Right renal cortex interstitium (tissue), 3 donors: ENCODE measurements around the gene PKHD1. TPM values are rescaled to one million over a fixed set of nuclear protein-coding genes. Genes with fewer than 3 reads are reported as not detected.
"Not testable (repeated sequence)": the region's sequence is repeated elsewhere in the genome, so short reads cannot be mapped to it uniquely, and the experiment has no call there.

Experiments used
- DNase-seq, 3 donors: peaks; one replicate each; pipeline ENCODE4 v3.0.0-alpha.2; 2013; ENCODE audit warnings: low read depth in 3 of 3, low spot score in 2 of 3
- polyA plus RNA-seq, 3 donors: library from polyadenylated mRNA; unstranded; fragments of 120-200 nt; gene quantifications; one replicate each; pipeline ENCODE4 v1.2.1, GENCODE V29; 2013; ENCODE audit not compliant: insufficient read length in 3 of 3

PKHD1 gene
- polyA plus RNA-seq, 3 donors, result 20.6 to 25.1 (median 20.8) TPM

GRCh38 chr6:51996296-51996947, 91.0 kb downstream of the PKHD1 start:
- no peak for DNase-seq

DNA sequence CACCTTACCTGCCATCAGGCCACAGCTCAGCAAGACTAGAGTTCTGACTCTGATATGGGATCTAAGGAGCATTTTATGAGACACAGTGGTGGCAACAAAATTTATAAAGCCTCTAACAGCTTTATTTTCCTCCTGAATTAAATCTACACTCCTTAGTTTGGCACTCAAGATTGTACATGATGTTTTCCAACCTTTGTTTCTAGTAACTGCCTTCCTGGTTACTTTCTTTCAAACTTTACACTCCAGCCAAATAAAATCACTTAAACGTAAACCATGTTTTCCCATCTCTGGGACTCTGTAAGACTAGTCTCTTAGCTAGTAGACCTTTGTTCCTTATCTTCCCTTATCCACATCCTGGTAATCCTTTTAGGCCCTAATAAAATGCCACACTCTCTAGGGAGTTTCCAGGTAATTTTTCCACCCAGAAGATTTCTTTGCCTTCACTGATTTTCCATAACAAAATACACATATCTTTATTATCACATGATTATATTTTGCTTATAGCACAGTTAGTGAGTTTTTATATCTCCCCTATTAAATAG, 92.1 kb downstream of the PKHD1 start:
- no peak for DNase-seq

DNA sequence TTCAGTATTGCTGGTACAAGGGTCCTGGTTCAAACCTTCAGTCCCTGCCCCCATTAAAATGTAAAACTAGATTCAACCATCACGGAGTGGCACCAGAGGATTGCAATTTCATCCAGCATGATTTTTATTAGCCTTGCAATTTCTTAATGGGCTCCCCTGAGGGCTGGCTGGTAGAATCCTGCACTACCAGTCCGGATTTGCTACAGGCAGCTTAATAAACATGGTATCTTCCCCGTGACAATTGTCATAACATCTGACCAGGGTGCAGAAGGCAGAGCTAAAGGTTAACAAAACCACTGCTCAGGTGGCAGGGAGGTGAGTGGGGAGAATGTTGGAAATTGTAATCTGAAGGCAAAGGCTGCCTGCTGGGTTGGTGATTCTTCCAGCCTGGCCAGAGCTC, 94.5 kb downstream of the PKHD1 start:
- no peak for DNase-seq

DNA sequence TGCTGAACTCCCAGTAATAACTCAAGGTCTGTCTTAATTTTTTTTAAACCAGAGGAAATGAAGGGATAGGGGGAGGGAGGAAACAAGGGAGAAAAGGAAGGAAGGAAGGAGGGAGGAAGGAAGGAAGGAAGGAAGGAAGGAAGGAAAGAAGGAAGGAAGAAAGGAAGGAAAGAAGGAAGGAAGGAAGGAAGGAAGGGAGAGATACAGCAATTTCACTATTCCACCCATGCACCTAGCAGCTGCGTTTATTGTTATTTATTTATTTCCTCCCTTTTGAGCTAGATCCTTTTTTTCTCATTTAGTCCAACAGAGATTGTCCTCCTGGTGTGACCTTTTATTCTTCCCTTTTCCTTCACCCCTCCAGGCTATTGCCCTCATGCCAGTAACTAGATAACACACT, 97.6 kb downstream of the PKHD1 start:
- no peak for DNase-seq

- DNase-seq, result no peak
These were observed 100.5 kb downstream of the PKHD1 start for GRCh38 chr6:51986864-51987263.

DNA sequence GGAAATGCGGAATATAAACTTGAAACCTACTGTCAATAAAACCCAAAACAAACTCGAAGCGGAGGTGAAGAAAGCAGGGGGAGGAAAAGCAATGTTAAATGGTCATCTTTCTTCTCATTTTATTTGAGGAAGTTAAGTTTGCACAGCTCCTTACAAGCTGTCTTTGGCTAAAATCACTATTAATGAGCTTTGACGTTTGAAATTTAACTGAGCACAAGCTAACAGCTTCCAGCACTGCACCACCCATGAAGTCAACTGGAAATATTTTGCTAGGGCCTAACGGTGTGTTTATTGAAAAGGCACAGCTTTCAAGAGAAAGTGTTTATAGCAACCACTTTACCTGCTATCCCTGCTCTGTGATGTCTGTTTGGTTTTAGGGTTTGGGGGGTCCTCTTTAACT, 103.8 kb downstream of the PKHD1 start:
- no peak for DNase-seq

DNA sequence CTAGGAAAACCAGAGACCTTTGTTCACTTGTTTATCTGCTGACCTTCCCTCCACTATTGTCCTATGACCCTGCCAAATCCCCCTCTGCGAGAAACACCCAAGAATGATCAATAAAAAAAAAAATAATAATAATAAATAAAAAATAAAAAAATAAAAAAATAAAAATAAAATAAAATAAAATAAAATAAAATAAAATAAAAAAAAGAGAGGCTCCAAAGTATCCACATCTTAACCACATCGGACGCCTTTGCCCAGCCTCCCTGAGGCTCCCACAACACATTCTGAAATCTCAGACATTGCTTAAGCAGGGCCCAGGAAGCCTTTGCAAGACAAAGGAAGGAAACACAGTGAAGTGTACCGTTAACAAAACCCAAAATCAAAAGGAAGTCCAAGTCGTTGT, 104.7 kb downstream of the PKHD1 start:
- DNase-seq, result not testable (repeated sequence)

- no peak for DNase-seq
These were observed 111.0 kb downstream of the PKHD1 start for GRCh38 chr6:51976374-51976773.

- DNase-seq, result no peak
These were observed 114.8 kb downstream of the PKHD1 start for GRCh38 chr6:51972659-51973058.

DNA sequence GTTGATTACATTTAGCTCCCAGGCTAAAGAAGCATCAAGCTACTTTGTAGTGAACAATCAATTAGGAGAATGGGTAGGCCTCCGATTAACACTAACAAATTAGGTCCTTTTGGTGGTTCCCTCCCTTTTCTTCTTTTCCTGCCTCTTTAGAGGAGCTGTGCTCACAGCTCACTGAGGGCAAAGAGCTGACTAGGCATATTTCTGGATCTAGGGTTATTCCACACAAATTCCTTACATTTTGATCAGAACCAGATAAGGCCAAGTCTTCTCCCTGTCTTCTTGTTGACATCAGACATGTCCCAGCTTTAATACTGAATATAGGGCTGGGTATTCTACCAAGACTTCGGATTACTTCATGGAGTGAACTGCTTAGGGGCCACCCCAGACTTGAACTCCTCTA, 119.1 kb downstream of the PKHD1 start:
- DNase-seq, result no peak

DNA sequence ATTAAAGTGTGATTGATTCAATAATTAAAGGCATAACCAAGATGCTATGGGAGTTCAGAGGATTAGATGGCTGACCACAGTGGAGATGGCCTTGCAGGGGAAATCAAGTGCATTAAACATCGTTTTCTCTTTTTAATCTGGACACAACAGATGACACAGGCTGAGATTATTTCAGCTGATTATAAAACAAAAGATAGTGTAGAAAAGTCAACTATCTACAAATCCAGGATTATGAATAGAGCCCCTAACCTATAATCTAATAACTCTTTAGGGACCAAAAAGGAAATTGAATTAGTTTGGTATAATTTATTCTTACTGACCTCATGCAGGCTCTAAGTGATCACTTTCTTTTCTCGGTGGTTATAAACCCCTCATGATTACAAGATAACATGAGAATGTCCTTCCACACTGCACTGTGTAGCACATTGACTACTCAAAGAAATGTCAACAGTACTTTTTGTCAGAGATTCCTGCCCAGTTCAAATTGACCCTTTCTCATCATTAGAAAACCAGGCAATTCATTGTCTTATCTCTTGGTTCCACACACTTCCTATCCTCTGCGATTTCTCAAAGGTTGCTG, 122.1 kb downstream of the PKHD1 start:
- DNase-seq, result no peak

- no peak for DNase-seq
These were observed 123.4 kb downstream of the PKHD1 start for GRCh38 chr6:51963980-51964379.

DNA sequence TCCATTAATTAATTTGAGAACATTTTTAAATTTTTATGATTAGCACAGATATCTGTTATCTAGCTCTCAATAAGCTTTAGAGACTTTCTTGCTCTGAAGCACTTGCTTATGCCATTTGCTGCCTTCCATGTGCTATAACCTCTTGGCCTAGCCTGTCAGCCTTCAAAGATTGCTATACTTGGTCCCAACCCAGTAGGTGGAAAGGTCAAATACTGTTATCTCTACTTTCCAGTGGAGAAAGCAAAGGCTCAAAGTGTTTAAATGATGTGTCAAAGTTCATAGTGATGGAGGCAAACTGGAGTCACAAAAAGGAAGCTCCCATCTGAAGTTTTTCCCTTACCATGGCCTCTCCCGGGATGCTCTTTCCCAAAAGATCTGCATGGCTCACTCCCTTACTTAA, 125.1 kb downstream of the PKHD1 start:
- DNase-seq, result no peak

DNA sequence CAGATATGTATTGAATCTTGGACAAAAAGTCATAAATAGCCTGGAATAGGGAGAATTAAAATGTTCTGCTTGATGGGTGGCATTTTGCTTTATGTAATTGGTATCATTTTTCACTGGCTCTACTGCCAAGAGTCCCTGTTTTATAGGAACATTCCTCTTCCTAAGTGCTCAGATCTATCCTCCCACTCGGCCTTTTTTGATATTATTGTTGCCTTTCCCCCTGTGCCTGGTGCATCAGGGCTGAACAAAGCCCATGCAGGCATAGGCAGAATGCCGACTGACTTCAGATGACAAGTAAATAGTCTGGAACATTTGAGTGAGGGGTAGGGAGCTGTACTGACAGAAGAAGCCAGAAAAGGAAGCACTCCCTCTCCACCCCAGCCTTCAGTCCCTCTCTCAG, 127.0 kb downstream of the PKHD1 start:
- no peak for DNase-seq

DNA sequence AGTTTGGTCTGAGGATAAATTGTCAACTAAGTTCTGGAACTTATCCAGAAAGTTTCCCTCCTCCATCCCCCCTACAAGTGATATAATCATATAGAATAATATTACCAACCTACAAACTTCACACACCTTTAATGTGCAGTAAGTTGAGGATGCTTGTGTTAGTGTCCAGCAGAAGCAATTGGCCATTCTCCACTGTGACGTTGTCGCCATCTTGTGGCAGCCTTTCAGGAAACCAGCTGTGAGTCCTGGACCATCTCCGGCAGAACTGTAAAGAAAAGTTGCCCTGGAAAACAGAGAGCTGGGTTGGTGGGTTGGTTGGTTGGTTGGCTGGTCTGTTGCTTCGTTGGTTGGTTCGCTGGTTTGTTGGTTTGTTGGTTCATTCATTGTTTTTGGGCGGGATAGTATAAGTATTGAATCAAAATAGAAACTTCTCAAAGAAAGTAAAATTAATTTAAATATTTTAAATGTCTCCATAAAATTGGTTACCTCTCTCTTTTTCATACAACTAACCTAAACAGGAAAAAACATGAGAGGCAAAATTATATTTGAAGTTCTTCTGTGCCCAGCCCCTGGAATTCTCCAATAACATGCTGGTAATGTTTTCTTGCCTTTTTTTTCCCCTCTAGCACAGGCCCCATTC, 127.5 kb downstream of the PKHD1 start:
- peak; percentile 41 to 65 (median 49) for DNase-seq

- DNase-seq, result no peak
These were observed 132.7 kb downstream of the PKHD1 start for GRCh38 chr6:51954681-51955080.

GRCh38 chr6:51953246-51953645, 134.2 kb downstream of the PKHD1 start:
- DNase-seq, result no peak

DNA sequence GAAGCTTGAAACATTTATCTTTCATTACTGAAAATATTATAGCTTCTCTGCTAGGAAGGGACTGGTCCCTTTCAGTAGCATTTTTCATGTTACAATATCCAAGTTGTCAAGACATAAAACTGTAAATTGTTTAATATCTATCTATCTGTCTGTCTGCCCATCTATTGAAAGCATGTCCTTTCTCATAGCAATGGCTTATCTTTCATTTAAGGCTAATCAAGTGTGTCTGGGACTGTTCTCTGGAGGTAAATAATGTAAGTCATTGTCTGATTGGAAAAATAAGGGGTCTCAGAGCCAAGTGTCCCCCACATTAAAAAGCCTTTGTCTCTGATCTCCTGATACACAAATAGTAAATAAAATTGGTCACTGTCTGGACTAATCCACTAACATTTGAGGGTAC, 135.5 kb downstream of the PKHD1 start:
- no peak for DNase-seq

- DNase-seq, result peak in 1 of 3 donors; percentile 9
These were observed 137.9 kb downstream of the PKHD1 start for GRCh38 chr6:51949526-51949925.

- not testable (repeated sequence) for DNase-seq
These were observed 147.7 kb downstream of the PKHD1 start for GRCh38 chr6:51939695-51940094.

DNA sequence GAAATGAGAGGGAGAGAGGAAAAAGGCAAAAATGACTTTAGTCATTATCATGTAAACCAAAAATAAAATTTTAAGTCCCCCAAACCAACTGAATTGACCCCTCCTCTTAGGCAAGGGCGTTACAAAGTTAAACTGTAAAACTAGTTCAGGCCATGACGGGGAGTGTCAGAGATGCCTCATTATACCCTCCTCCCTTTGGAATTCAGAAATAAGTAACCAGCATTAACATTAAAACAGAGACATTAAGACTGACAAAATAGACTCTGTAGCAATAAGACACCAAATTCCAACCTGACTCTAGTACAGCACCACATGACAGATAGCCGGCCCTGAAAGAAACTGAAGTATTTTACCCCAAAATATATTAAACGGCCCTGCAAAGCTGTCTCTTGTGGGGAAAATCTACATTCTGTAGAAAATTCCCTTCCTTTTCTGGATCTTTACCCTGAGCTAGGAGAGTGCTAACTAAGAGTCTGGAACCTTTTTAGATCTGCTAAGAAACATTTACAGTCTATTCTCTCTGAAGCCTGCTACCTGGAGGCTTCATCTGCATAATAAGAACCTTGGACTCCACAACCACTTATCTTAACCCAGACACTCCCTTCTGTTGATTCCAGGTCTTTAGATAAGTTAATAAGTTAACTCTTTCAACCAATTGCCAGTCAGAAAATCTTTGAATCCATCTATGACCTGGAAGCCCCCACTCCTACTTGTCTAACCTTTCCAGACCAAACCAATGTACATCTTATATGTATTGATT, 150.7 kb downstream of the PKHD1 start:
- DNase-seq, result no peak
